Measurements from ENCODE around the gene ZMYM1. TPM values are rescaled to one million over a fixed set of nuclear protein-coding genes. Genes with fewer than 3 reads are reported as not detected.

Gene ZMYM1
- total RNA-seq, 6 experiments from 2014 or later: 14.5 to 20.2 (median 18.2) TPM

- H3K27me3 Mint-ChIP-seq (ENCODE audit: insufficient read depth): no peaks in the 10 kb centered on the region
- TF ChIP-seq, protein P1, sequence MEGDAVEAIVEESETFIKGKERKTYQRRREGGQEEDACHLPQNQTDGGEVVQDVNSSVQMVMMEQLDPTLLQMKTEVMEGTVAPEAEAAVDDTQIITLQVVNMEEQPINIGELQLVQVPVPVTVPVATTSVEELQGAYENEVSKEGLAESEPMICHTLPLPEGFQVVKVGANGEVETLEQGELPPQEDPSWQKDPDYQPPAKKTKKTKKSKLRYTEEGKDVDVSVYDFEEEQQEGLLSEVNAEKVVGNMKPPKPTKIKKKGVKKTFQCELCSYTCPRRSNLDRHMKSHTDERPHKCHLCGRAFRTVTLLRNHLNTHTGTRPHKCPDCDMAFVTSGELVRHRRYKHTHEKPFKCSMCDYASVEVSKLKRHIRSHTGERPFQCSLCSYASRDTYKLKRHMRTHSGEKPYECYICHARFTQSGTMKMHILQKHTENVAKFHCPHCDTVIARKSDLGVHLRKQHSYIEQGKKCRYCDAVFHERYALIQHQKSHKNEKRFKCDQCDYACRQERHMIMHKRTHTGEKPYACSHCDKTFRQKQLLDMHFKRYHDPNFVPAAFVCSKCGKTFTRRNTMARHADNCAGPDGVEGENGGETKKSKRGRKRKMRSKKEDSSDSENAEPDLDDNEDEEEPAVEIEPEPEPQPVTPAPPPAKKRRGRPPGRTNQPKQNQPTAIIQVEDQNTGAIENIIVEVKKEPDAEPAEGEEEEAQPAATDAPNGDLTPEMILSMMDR (IDR thresholded peaks at IDR 0.05): no peak
- no peak overlapping the region for H3K4me3 Mint-ChIP-seq
- H3K4me1 Mint-ChIP-seq (ENCODE audit: low read depth): peaks cover 26% of the 10 kb centered on the region
- no peak overlapping the region for H3K27ac Mint-ChIP-seq
- H3K9me3 Mint-ChIP-seq: no peaks in the 10 kb centered on the region
- no peak for DNase-seq
- H3K36me3 Mint-ChIP-seq (ENCODE audit: low read depth): peaks cover 20% of the 10 kb centered on the region
These were observed 36.5 kb downstream of the ZMYM1 start for GRCh38 chr1:35115459-35116383.

GRCh38 chr1:35120458-35121133 lies 41.4 kb downstream of the ZMYM1 start:
- Mint-ChIP-seq H3K27me3 (ENCODE audit: insufficient read depth) (no peaks in the 10 kb centered on the region), H3K36me3 (ENCODE audit: low read depth) (peaks cover 4% of the 10 kb centered on the region), H3K4me1 (ENCODE audit: low read depth) (peaks cover 12% of the 10 kb centered on the region; the same call in 1 of the 2 replicates), H3K4me3 (peak overlapping the region; percentile 37), H3K9me3 (peaks cover 4% of the 10 kb centered on the region; the same call in 1 of the 2 replicates), H3K27ac (no peak overlapping the region)
- no peak for DNase-seq
- TF ChIP-seq, protein P1 (IDR thresholded peaks at IDR 0.05): no peak

DNA sequence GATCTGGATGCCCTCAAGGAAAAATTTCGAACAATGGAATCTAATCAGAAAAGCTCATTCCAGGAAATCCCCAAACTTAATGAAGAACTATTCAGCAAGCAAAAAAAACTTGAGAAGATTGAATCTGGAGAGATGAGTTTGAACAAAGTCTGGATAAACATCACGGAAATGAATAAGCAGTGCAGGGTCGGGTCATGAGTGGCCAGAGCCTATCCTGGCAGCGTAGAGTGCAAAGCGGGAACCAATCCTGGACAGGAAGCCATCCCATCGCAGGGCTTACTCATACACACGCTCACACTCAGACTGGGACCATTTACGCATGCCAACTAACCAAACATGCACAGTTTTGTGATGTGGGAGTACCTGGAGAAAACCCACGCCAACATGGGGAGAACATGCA lies 43.1 kb downstream of the ZMYM1 start:
- Mint-ChIP-seq H3K4me3 (no peak overlapping the region), H3K9me3 (peaks cover 21% of the 10 kb centered on the region), H3K27me3 (ENCODE audit: insufficient read depth) (no peaks in the 10 kb centered on the region), H3K27ac (no peak overlapping the region), H3K36me3 (ENCODE audit: low read depth) (no peaks in the 10 kb centered on the region), H3K4me1 (ENCODE audit: low read depth) (peaks cover 9% of the 10 kb centered on the region; the same call in 1 of the 2 replicates)
- DNase-seq: no peak
- TF ChIP-seq, protein P1 (IDR thresholded peaks at IDR 0.05): no peak

DNA sequence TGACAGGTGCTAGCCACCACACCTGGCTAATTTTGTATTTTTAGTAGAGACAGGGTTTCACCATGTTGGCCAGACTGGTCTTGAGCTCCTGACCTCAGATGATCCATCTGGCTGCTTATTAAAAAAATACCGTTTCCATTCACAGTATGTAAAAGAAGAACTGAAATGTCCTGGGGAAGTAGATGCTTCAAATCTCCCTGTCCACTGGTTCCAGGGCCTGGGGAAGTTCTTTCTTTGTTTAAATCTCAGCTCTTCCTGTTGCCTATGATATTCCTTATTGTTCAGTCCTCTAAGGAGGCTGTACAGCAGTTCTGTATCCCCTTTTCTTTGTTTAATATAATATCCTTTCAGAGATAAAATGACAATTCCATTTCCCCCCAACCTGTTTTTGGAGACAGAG lies 47.4 kb downstream of the ZMYM1 start:
- Mint-ChIP-seq H3K9me3 (peaks cover 32% of the 10 kb centered on the region), H3K27ac (no peak overlapping the region), H3K4me3 (no peak overlapping the region), H3K27me3 (ENCODE audit: insufficient read depth) (peaks cover 10% of the 10 kb centered on the region; the same call in 1 of the 2 replicates), H3K4me1 (ENCODE audit: low read depth) (no peaks in the 10 kb centered on the region), H3K36me3 (ENCODE audit: low read depth) (no peaks in the 10 kb centered on the region)
- TF ChIP-seq, protein P1 (IDR thresholded peaks at IDR 0.05): no peak
- no peak for DNase-seq

DNA sequence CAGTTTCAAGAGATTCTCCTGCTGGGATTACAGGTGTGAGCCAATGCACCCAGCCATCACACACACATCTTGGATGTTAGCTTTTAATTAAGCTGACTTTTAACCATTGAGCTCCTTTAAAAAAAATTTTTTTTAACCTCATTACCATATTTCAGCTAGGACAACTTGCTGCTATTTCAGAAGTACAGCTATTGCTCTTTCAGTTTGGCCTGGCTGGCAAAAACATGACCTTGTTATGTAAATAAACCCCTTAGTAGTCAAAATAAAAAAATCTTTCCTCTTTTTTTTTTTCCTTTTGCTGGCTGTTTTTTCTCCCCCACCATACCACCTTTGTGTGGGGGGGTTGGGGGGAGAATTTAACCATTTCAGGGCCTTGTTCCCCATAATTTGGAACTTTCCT lies 49.9 kb downstream of the ZMYM1 start:
- TF ChIP-seq, protein P1 (IDR thresholded peaks at IDR 0.05): no peak
- Mint-ChIP-seq H3K4me3 (no peak overlapping the region), H3K9me3 (peaks cover 32% of the 10 kb centered on the region), H3K36me3 (ENCODE audit: low read depth) (no peaks in the 10 kb centered on the region), H3K4me1 (ENCODE audit: low read depth) (no peaks in the 10 kb centered on the region), H3K27ac (no peak overlapping the region), H3K27me3 (ENCODE audit: insufficient read depth) (peaks cover 10% of the 10 kb centered on the region; the same call in 1 of the 2 replicates)
- no peak for DNase-seq
